Suprapubic skin (tissue), 4 donors: Measurements from ENCODE around the gene DZANK1.

Source experiments
- CTCF ChIP-seq, 2 donors: fragments of 200-600 bp in 1 of 2; fragments of 450-650 bp in 1 of 2; sonication (generic) in 1 of 2; IDR thresholded peaks; one replicate each; pipeline ENCODE4 v1.5.1; 2016 to 2019; ENCODE audit warnings: antibody characterized with exemption in 2 of 2, mild to moderate bottlenecking in 1 of 2, moderate library complexity in 1 of 2
- POLR2A ChIP-seq, 2 donors: fragments of 450-650 bp; IDR thresholded peaks; one replicate each; pipeline ENCODE4 v1.6.1; 2017; ENCODE audit warnings: antibody characterized with exemption in 2 of 2, mild to moderate bottlenecking in 2 of 2, moderate library complexity in 2 of 2
- POLR2AphosphoS5 ChIP-seq, 3 donors: sonication (generic); formaldehyde crosslinking; IDR thresholded peaks; one replicate each; pipeline ENCODE4 v1.6.1; 2017; ENCODE audit warnings: antibody characterized with exemption in 3 of 3

GRCh38 chr20:18404172-18404571 is 62.7 kb downstream of the DZANK1 start:
- TF ChIP-seq POLR2A (IDR thresholded peaks at IDR 0.05), result no peak
- peak in 1 of 3 donors; percentile 18 for TF ChIP-seq POLR2AphosphoS5 (IDR thresholded peaks at IDR 0.05)
- TF ChIP-seq CTCF (IDR thresholded peaks at IDR 0.05), result no peak
